ENCODE results near the gene SMAD3. TPM values are rescaled to one million over a fixed set of nuclear protein-coding genes. Genes with fewer than 3 reads are reported as not detected.

SMAD3 gene
- total RNA-seq, 1 experiment from 2014 or later: 54.8 TPM

- peaks cover 44% of the 10 kb centered on the region for H3K36me3 Mint-ChIP-seq (ENCODE audit: insufficient read depth, unreplicated experiment)
- TF ChIP-seq CTCF (IDR thresholded peaks at IDR 0.05; ENCODE audit: insufficient read depth in 1 of 2, low read depth in 1 of 2, low read length in 1 of 2, severe bottlenecking in 1 of 2, unreplicated experiment in 1 of 2): no peak
- H3K9me3 Mint-ChIP-seq (ENCODE audit: unreplicated experiment): no peaks in the 10 kb centered on the region
- H3K4me3 Mint-ChIP-seq (ENCODE audit: unreplicated experiment): no peak overlapping the region
- DNase-seq: no peak
- peaks cover 1% of the 10 kb centered on the region; the same call in 1 of the 2 replicates for H3K36me3 ChIP-seq (ENCODE audit: control insufficient read depth, insufficient read depth, low read length)
- intact Hi-C loops (cut with micrococcal nuclease; ENCODE audit: unreplicated experiment): no loop called here
- peaks cover 33% of the 10 kb centered on the region for H3K4me1 Mint-ChIP-seq (ENCODE audit: low read depth, unreplicated experiment)
- no peaks in the 10 kb centered on the region for H3K27me3 Mint-ChIP-seq (ENCODE audit: insufficient read depth, unreplicated experiment)
- no peaks in the 10 kb centered on the region for H3K27me3 ChIP-seq (replicated peaks; ENCODE audit: control insufficient read depth, insufficient read depth, low read length)
- H3K9me3 ChIP-seq: no peaks in the 10 kb centered on the region
- peaks cover 30% of the 10 kb centered on the region for H3K4me1 ChIP-seq
- ChIA-PET POLR2A (no interaction called here), CTCF (no interaction called here)
- H3K27ac Mint-ChIP-seq (ENCODE audit: unreplicated experiment): peak overlapping the region; percentile 16
- no TSS peak for BruUV-seq (replicated peaks)
- no peak overlapping the region for H3K4me3 ChIP-seq (ENCODE audit: low read depth, low read length)
These were observed 5.7 kb downstream of the SMAD3 start for GRCh38 chr15:67070892-67071664.

- no TSS peak for BruUV-seq (replicated peaks)
- POLR2A ChIA-PET: no interaction called here
- Mint-ChIP-seq H3K27ac (ENCODE audit: unreplicated experiment) (peak overlapping the region; percentile 29), H3K9me3 (ENCODE audit: unreplicated experiment) (no peaks in the 10 kb centered on the region), H3K4me1 (ENCODE audit: low read depth, unreplicated experiment) (peaks cover 31% of the 10 kb centered on the region), H3K27me3 (ENCODE audit: insufficient read depth, unreplicated experiment) (no peaks in the 10 kb centered on the region), H3K4me3 (ENCODE audit: unreplicated experiment) (no peak overlapping the region), H3K36me3 (ENCODE audit: insufficient read depth, unreplicated experiment) (peaks cover 54% of the 10 kb centered on the region)
- intact Hi-C loops (cut with micrococcal nuclease; ENCODE audit: unreplicated experiment): no loop called here
- CTCF ChIA-PET: no interaction called here
- TF ChIP-seq CTCF (IDR thresholded peaks at IDR 0.05; ENCODE audit: insufficient read depth in 1 of 2, low read depth in 1 of 2, low read length in 1 of 2, severe bottlenecking in 1 of 2, unreplicated experiment in 1 of 2): no peak
- H3K27me3 ChIP-seq (replicated peaks; ENCODE audit: control insufficient read depth, insufficient read depth, low read length): no peaks in the 10 kb centered on the region
- no peak for DNase-seq
- peaks cover 35% of the 10 kb centered on the region for H3K4me1 ChIP-seq
- no peak overlapping the region for H3K4me3 ChIP-seq (ENCODE audit: low read depth, low read length)
- no peaks in the 10 kb centered on the region for H3K9me3 ChIP-seq
- H3K36me3 ChIP-seq (ENCODE audit: control insufficient read depth, insufficient read depth, low read length): peaks cover 1% of the 10 kb centered on the region; the same call in 1 of the 2 replicates
These were observed 7.0 kb downstream of the SMAD3 start for GRCh38 chr15:67072442-67072841.

- H3K27me3 Mint-ChIP-seq (ENCODE audit: insufficient read depth, unreplicated experiment): no peaks in the 10 kb centered on the region
- Histone ChIP-seq H3K9me3 (no peaks in the 10 kb centered on the region), H3K36me3 (ENCODE audit: control insufficient read depth, insufficient read depth, low read length) (peaks cover 1% of the 10 kb centered on the region; the same call in 1 of the 2 replicates), H3K4me3 (ENCODE audit: low read depth, low read length) (no peak overlapping the region), H3K27me3 (replicated peaks; ENCODE audit: control insufficient read depth, insufficient read depth, low read length) (no peaks in the 10 kb centered on the region), H3K4me1 (peaks cover 33% of the 10 kb centered on the region)
- no TSS peak for BruUV-seq (replicated peaks)
- peaks cover 58% of the 10 kb centered on the region for H3K36me3 Mint-ChIP-seq (ENCODE audit: insufficient read depth, unreplicated experiment)
- intact Hi-C loops (cut with micrococcal nuclease; ENCODE audit: unreplicated experiment): no loop called here
- no peak for TF ChIP-seq CTCF (IDR thresholded peaks at IDR 0.05; ENCODE audit: insufficient read depth in 1 of 2, low read depth in 1 of 2, low read length in 1 of 2, severe bottlenecking in 1 of 2, unreplicated experiment in 1 of 2)
- no peak overlapping the region for H3K27ac Mint-ChIP-seq (ENCODE audit: unreplicated experiment)
- POLR2A ChIA-PET: no interaction called here
- no peak for DNase-seq
- CTCF ChIA-PET: no interaction called here
- H3K9me3 Mint-ChIP-seq (ENCODE audit: unreplicated experiment): no peaks in the 10 kb centered on the region
- no peak overlapping the region for H3K4me3 Mint-ChIP-seq (ENCODE audit: unreplicated experiment)
- peaks cover 32% of the 10 kb centered on the region for H3K4me1 Mint-ChIP-seq (ENCODE audit: low read depth, unreplicated experiment)
These were observed 7.6 kb downstream of the SMAD3 start for GRCh38 chr15:67072958-67073357.
